ENCODE measurements around the gene TEK.

DNA sequence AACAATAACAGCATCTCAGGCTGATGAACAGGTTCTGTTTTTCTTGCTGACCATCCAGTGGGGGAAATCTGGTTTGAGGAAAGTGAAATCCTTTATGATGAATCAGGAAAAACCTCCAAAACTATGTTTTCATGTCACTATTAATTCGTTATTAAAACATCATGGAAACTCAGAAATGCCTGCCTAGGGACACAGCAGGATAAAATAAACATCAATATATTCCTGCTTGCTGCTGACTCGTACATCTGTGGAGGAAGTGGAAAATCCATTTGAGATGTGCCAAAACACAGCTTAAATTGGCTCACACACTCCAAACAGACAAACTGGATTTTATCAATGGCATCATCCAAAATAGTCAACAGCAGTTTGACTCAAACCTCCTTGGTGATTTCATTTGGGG is 53.0 kb downstream of the TEK start:
- TF ChIP-seq, protein P1, sequence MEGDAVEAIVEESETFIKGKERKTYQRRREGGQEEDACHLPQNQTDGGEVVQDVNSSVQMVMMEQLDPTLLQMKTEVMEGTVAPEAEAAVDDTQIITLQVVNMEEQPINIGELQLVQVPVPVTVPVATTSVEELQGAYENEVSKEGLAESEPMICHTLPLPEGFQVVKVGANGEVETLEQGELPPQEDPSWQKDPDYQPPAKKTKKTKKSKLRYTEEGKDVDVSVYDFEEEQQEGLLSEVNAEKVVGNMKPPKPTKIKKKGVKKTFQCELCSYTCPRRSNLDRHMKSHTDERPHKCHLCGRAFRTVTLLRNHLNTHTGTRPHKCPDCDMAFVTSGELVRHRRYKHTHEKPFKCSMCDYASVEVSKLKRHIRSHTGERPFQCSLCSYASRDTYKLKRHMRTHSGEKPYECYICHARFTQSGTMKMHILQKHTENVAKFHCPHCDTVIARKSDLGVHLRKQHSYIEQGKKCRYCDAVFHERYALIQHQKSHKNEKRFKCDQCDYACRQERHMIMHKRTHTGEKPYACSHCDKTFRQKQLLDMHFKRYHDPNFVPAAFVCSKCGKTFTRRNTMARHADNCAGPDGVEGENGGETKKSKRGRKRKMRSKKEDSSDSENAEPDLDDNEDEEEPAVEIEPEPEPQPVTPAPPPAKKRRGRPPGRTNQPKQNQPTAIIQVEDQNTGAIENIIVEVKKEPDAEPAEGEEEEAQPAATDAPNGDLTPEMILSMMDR (IDR thresholded peaks at IDR 0.05), result no peak
- TF ChIP-seq POLR2A (IDR thresholded peaks at IDR 0.05), result no peak
